GM23248 (cell line): ENCODE measurements around the gene MAMDC2. TPM values are rescaled to one million over a fixed set of nuclear protein-coding genes. Genes with fewer than 3 reads are reported as not detected.
A peak's percentile ranks its signal among the peaks of the same experiment; 100 is the strongest.

Experiments used
- DNase-seq: peaks from one replicate; pipeline ENCODE4 v3.0.0-alpha.2; 2015
- H2AFZ ChIP-seq: fragments of 200-600 bp; sonication (generic); 2 replicates; pipeline ENCODE4 v1.6.1; 2016; ENCODE audit warnings: antibody characterized with exemption
- H3F3A ChIP-seq: fragments of 200-600 bp; sonication (generic); 2 replicates; pipeline ENCODE4 v1.6.1; 2016; ENCODE audit warnings: mild to moderate bottlenecking, antibody characterized with exemption, mixed run types; ENCODE audit not compliant: insufficient read depth
- H3K27ac ChIP-seq: fragments of 200-600 bp; sonication (generic); 2 replicates; pipeline ENCODE4 v1.5.1; 2016; ENCODE audit warnings: mild to moderate bottlenecking
- H3K27me3 ChIP-seq: fragments of 200-600 bp; sonication (generic); replicated peaks from 2 replicates; pipeline ENCODE4 v1.6.1; 2016; ENCODE audit warnings: mild to moderate bottlenecking; ENCODE audit not compliant: insufficient read depth
- H3K36me3 ChIP-seq: fragments of 200-600 bp; sonication (generic); 2 replicates; pipeline ENCODE4 v1.6.1; 2016; ENCODE audit warnings: low read depth, mild to moderate bottlenecking
- H3K4me1 ChIP-seq: fragments of 200-600 bp; sonication (generic); 2 replicates; pipeline ENCODE4 v1.6.1; 2016; ENCODE audit warnings: mild to moderate bottlenecking; ENCODE audit not compliant: insufficient read depth
- H3K4me2 ChIP-seq: fragments of 200-600 bp; sonication (generic); one replicate; pipeline ENCODE4 v1.6.1; 2016; ENCODE audit warnings: mild to moderate bottlenecking; ENCODE audit not compliant: unreplicated experiment
- H3K4me3 ChIP-seq: fragments of 200-600 bp; sonication (generic); 2 replicates; pipeline ENCODE4 v1.5.1; 2016; ENCODE audit warnings: mild to moderate bottlenecking
- H3K79me2 ChIP-seq: fragments of 200-600 bp; sonication (generic); 2 replicates; pipeline ENCODE4 v1.6.1; 2016; ENCODE audit warnings: mild to moderate bottlenecking; ENCODE audit not compliant: insufficient read depth
- H3K9ac ChIP-seq: fragments of 200-600 bp; sonication (generic); 2 replicates; pipeline ENCODE4 v1.6.1; 2016; ENCODE audit warnings: mild to moderate bottlenecking
- H3K9me2 ChIP-seq: fragments of 200-600 bp; sonication (generic); 2 replicates; pipeline ENCODE4 v1.6.1; 2016; ENCODE audit warnings: mixed run types, mild to moderate bottlenecking, moderate library complexity; ENCODE audit not compliant: insufficient read depth
- H3K9me3 ChIP-seq: fragments of 200-600 bp; sonication (generic); one replicate; pipeline ENCODE4 v1.6.1; 2017; ENCODE audit warnings: low read depth
- H4K20me1 ChIP-seq: fragments of 200-600 bp; sonication (generic); 2 replicates; pipeline ENCODE4 v1.6.0; 2016; ENCODE audit not compliant: insufficient read depth
- EZH2 ChIP-seq: fragments of 200-600 bp; sonication (generic); IDR thresholded peaks from 2 replicates; pipeline ENCODE4 v1.6.1; 2018; ENCODE audit warnings: antibody characterized with exemption, mild to moderate bottlenecking; ENCODE audit not compliant: insufficient read depth, poor library complexity, severe bottlenecking
- EZH2phosphoT487 ChIP-seq: fragments of 200-600 bp; sonication (generic); IDR thresholded peaks from 2 replicates; pipeline ENCODE4 v1.6.1; 2018; ENCODE audit warnings: antibody characterized with exemption, moderate library complexity, mild to moderate bottlenecking, low read depth; ENCODE audit not compliant: insufficient read depth
- WGBS, 2 experiments: methylation state at CpG; one replicate each; pipeline ENCODE4 v1.1.6; 2015 to 2017; ENCODE audit warnings: low lambda C conversion rate in 2 of 2, low coverage in 1 of 2; ENCODE audit errors: missing lambda C conversion rate in 2 of 2; 5-methylcytosine and 5-hydroxymethylcytosine counted together
- in situ Hi-C: fragments of 300-500 bp; cut with MboI; formaldehyde crosslinking; loops from 2 replicates; pipeline ENCODE4 v1.15.0; 2020
- polyA plus RNA-seq: library from polyadenylated mRNA; unstranded; fragments of >200 nt; fragmentation: Nextera tagmentation; extraction: Ambion mirVana; gene quantifications from 2 replicates; pipeline ENCODE4 v1.2.1, GENCODE V29; 2016
- total RNA-seq: library from RNA; depleted of rRNA; stranded (reverse); fragments of >200 nt; shearing (Covaris generic); gene quantifications from 2 replicates; pipeline ENCODE4 v1.2.3, GENCODE V29; 2014

MAMDC2 gene
- total and polyA plus RNA-seq, 2 experiments from 2014 or later, result 0.45 TPM; not detected in 1

GRCh38 chr9:70120834-70121510 lies 77.3 kb downstream of the MAMDC2 start:
- peak overlapping the region; percentile 89 for H3K27ac ChIP-seq
- no peaks in the 10 kb centered on the region for H3K27me3 ChIP-seq
- H2AFZ ChIP-seq, result no peak overlapping the region
- DNase-seq, result peak; percentile 98
- H3K4me2 ChIP-seq, result peak overlapping the region; percentile 36
- no peaks in the 10 kb centered on the region for H4K20me1 ChIP-seq
- H3K9me2 ChIP-seq, result no peaks in the 10 kb centered on the region
- H3K9me3 ChIP-seq, result no peaks in the 10 kb centered on the region
- TF ChIP-seq EZH2 (no peak), EZH2phosphoT487 (no peak)
- H3K9ac ChIP-seq, result peak overlapping the region; percentile 48
- peaks cover 53% of the 10 kb centered on the region for H3K4me1 ChIP-seq
- H3K36me3 ChIP-seq, result no peaks in the 10 kb centered on the region
- H3K4me3 ChIP-seq, result no peak overlapping the region
- in situ Hi-C loops, result loop anchor here (25.0 kb wide), 1 partner anchor 684 kb away; no protein-coding TSS in a partner anchor
- no peaks in the 10 kb centered on the region for H3K79me2 ChIP-seq
- peaks cover 56% of the 10 kb centered on the region for H3F3A ChIP-seq
- WGBS, 2 experiments, result 0 to 2% methylated on average over 5 of the region's 5 CpGs

- WGBS, 2 experiments, result 46 to 51% methylated on average over 2 of the region's 2 CpGs
- Histone ChIP-seq H3K4me2 (peak overlapping the region; percentile 36), H2AFZ (no peak overlapping the region), H3K9me3 (no peaks in the 10 kb centered on the region), H3K4me1 (peaks cover 50% of the 10 kb centered on the region), H3K36me3 (no peaks in the 10 kb centered on the region), H4K20me1 (no peaks in the 10 kb centered on the region), H3K27me3 (no peaks in the 10 kb centered on the region), H3K27ac (peak overlapping the region; percentile 89), H3K9me2 (no peaks in the 10 kb centered on the region), H3K9ac (0 out of 2 replicates have a peak overlapping the region, but pooled peaks have one; percentile 6), H3K79me2 (no peaks in the 10 kb centered on the region), H3F3A (peaks cover 52% of the 10 kb centered on the region), H3K4me3 (no peak overlapping the region)
- no peak for TF ChIP-seq EZH2phosphoT487
- TF ChIP-seq EZH2, result no peak
- DNase-seq, result peak; percentile 82
- in situ Hi-C loops, result loop anchor here (25.0 kb wide), 1 partner anchor 685 kb away; no protein-coding TSS in a partner anchor
These were observed 78.3 kb downstream of the MAMDC2 start for GRCh38 chr9:70121818-70122436.

GRCh38 chr9:70123695-70124094 lies 80.0 kb downstream of the MAMDC2 start:
- no peaks in the 10 kb centered on the region for H3K36me3 ChIP-seq
- 96 to 98% methylated on average over 4 of the region's 4 CpGs for WGBS, 2 experiments
- H3K79me2 ChIP-seq, result no peaks in the 10 kb centered on the region
- H3K27me3 ChIP-seq, result no peaks in the 10 kb centered on the region
- H3K9ac ChIP-seq, result no peak overlapping the region
- in situ Hi-C loops, result loop anchor here (25.0 kb wide), 1 partner anchor 686 kb away; no protein-coding TSS in a partner anchor
- no peak for DNase-seq
- H3K4me1 ChIP-seq, result peaks cover 35% of the 10 kb centered on the region
- TF ChIP-seq EZH2phosphoT487 (no peak), EZH2 (no peak)
- no peaks in the 10 kb centered on the region for H3K9me3 ChIP-seq
- no peak overlapping the region for H3K4me2 ChIP-seq
- H3F3A ChIP-seq, result peaks cover 38% of the 10 kb centered on the region
- H3K27ac ChIP-seq, result no peak overlapping the region
- H3K9me2 ChIP-seq, result no peaks in the 10 kb centered on the region
- H2AFZ ChIP-seq, result no peak overlapping the region
- no peaks in the 10 kb centered on the region for H4K20me1 ChIP-seq
- no peak overlapping the region for H3K4me3 ChIP-seq

GRCh38 chr9:70125621-70126263 lies 82.1 kb downstream of the MAMDC2 start:
- WGBS, 2 experiments, result 73 to 77% methylated on average over 4 of the region's 4 CpGs
- H3F3A ChIP-seq, result peaks cover 19% of the 10 kb centered on the region
- H2AFZ ChIP-seq, result no peak overlapping the region
- no peak overlapping the region for H3K27ac ChIP-seq
- H3K79me2 ChIP-seq, result no peaks in the 10 kb centered on the region
- H3K9ac ChIP-seq, result no peak overlapping the region
- no peaks in the 10 kb centered on the region for H4K20me1 ChIP-seq
- no peaks in the 10 kb centered on the region for H3K36me3 ChIP-seq
- H3K4me2 ChIP-seq, result no peak overlapping the region
- H3K4me1 ChIP-seq, result peaks cover 16% of the 10 kb centered on the region
- no peak for TF ChIP-seq EZH2phosphoT487
- in situ Hi-C loops, result no loop called here
- no peak overlapping the region for H3K4me3 ChIP-seq
- H3K9me2 ChIP-seq, result no peaks in the 10 kb centered on the region
- no peak for DNase-seq
- H3K27me3 ChIP-seq, result no peaks in the 10 kb centered on the region
- no peaks in the 10 kb centered on the region for H3K9me3 ChIP-seq
